Vagina (tissue), 2 donors: ENCODE results near the gene RTL9. TPM values are rescaled to one million over a fixed set of nuclear protein-coding genes. Genes with fewer than 3 reads are reported as not detected.
"Not testable (repeated sequence)": the region's sequence is repeated elsewhere in the genome, so short reads cannot be mapped to it uniquely, and the experiment has no call there.

ENCODE experiments used
- DNase-seq, 2 donors: peaks; one replicate each; pipeline ENCODE4 v3.0.0-alpha.2; 2017; ENCODE audit errors: extremely low spot score in 2 of 2
- H3K27ac ChIP-seq: fragments of 200-600 bp; sonication (generic); one replicate; pipeline ENCODE4 v1.5.1; 2019
- H3K27me3 ChIP-seq: fragments of 200-600 bp; sonication (generic); one replicate; pipeline ENCODE4 v1.5.1; 2019
- H3K36me3 ChIP-seq, 2 donors: fragments of 200-600 bp; sonication (generic); one replicate each; pipeline ENCODE4 v1.5.1; 2017 to 2019
- H3K4me1 ChIP-seq: fragments of 200-600 bp; sonication (generic); one replicate; pipeline ENCODE4 v1.5.1; 2019
- H3K4me3 ChIP-seq, 2 donors: fragments of 200-600 bp; sonication (generic); 1 replicate in 1 of 2; 2 replicates in 1 of 2; pipeline ENCODE4 v1.5.1; 2016 to 2019
- H3K9me3 ChIP-seq: fragments of 200-600 bp; sonication (generic); one replicate; pipeline ENCODE4 v1.5.1; 2019
- CTCF ChIP-seq, 3 experiments: fragments of 450-650 bp in 2 of 3; fragments of 200-600 bp in 1 of 3; sonication (generic) in 1 of 3; IDR thresholded peaks; one replicate each; pipeline ENCODE4 v1.5.1; 2017 to 2019; ENCODE audit warnings: antibody characterized with exemption in 3 of 3, mild to moderate bottlenecking in 2 of 3, moderate library complexity in 2 of 3
- POLR2A ChIP-seq, 2 donors: fragments of 450-650 bp; IDR thresholded peaks; one replicate each; pipeline ENCODE4 v1.6.1; 2017; ENCODE audit warnings: antibody characterized with exemption in 2 of 2, mild to moderate bottlenecking in 2 of 2, moderate library complexity in 2 of 2
- POLR2AphosphoS5 ChIP-seq, 2 donors: sonication (generic); formaldehyde crosslinking; IDR thresholded peaks; one replicate each; pipeline ENCODE4 v1.9.0; 2017; ENCODE audit warnings: antibody characterized with exemption in 2 of 2, mild to moderate bottlenecking in 2 of 2, low read depth in 1 of 2; ENCODE audit not compliant: insufficient read depth in 1 of 2
- intact Hi-C: fragments of 100-400 bp; cut with DNase I; formaldehyde crosslinking; loops from one replicate; pipeline ENCODE4 v1.15.1; 2023
- total RNA-seq: library from RNA; depleted of rRNA; stranded (reverse); fragments of >200 nt; gene quantifications from one replicate; pipeline ENCODE4 v1.2.3, GENCODE V29; 2016

Gene RTL9
- total RNA-seq, 1 donor from 2014 or later: not detected

GRCh38 chrX:110402850-110403221 lies 44.2 kb downstream of the RTL9 start:
- Histone ChIP-seq H3K36me3 (no peaks in the 10 kb centered on the region), H3K4me1 (peaks cover 5% of the 10 kb centered on the region), H3K9me3 (no peaks in the 10 kb centered on the region), H3K4me3 (no peak overlapping the region), H3K27me3 (no peaks in the 10 kb centered on the region), H3K27ac (no peak overlapping the region)
- no peak for TF ChIP-seq POLR2AphosphoS5 (IDR thresholded peaks at IDR 0.05; ENCODE audit: insufficient read depth in 1 of 2, low read depth in 1 of 2)
- no peak for TF ChIP-seq POLR2A (IDR thresholded peaks at IDR 0.05)
- no peak for TF ChIP-seq CTCF (IDR thresholded peaks at IDR 0.05)
- DNase-seq: no peak
- intact Hi-C loops: no loop called here

GRCh38 chrX:110403441-110404238 lies 45.0 kb downstream of the RTL9 start:
- Histone ChIP-seq H3K9me3 (no peaks in the 10 kb centered on the region), H3K4me3 (no peak overlapping the region), H3K27ac (no peak overlapping the region), H3K36me3 (no peaks in the 10 kb centered on the region), H3K27me3 (no peaks in the 10 kb centered on the region), H3K4me1 (peaks cover 5% of the 10 kb centered on the region)
- intact Hi-C loops: no loop called here
- DNase-seq: no peak
- no peak for TF ChIP-seq POLR2AphosphoS5 (IDR thresholded peaks at IDR 0.05; ENCODE audit: insufficient read depth in 1 of 2, low read depth in 1 of 2)
- no peak for TF ChIP-seq CTCF (IDR thresholded peaks at IDR 0.05)
- no peak for TF ChIP-seq POLR2A (IDR thresholded peaks at IDR 0.05)

- intact Hi-C loops: no loop called here
- no peak overlapping the region for H3K4me3 ChIP-seq
- no peak for DNase-seq
- H3K9me3 ChIP-seq: no peaks in the 10 kb centered on the region
- no peaks in the 10 kb centered on the region for H3K27me3 ChIP-seq
- no peaks in the 10 kb centered on the region for H3K36me3 ChIP-seq
- H3K4me1 ChIP-seq: peaks cover 5% of the 10 kb centered on the region
- H3K27ac ChIP-seq: no peak overlapping the region
- TF ChIP-seq POLR2A (IDR thresholded peaks at IDR 0.05) (no peak), CTCF (IDR thresholded peaks at IDR 0.05) (no peak), POLR2AphosphoS5 (IDR thresholded peaks at IDR 0.05; ENCODE audit: insufficient read depth in 1 of 2, low read depth in 1 of 2) (no peak)
Observed at GRCh38 chrX:110404376-110404775, 45.7 kb downstream of the RTL9 start.

- H3K27ac ChIP-seq, H3K27me3 ChIP-seq, H3K4me3 ChIP-seq, DNase-seq, H3K4me1 ChIP-seq, H3K9me3 ChIP-seq, intact Hi-C loops, H3K36me3 ChIP-seq: not testable (repeated sequence)
Observed at GRCh38 chrX:110406250-110406649, 47.6 kb downstream of the RTL9 start.

- H3K27me3 ChIP-seq: no peaks in the 10 kb centered on the region
- peaks cover 5% of the 10 kb centered on the region for H3K4me1 ChIP-seq
- H3K4me3 ChIP-seq: no peak overlapping the region
- no peak overlapping the region for H3K27ac ChIP-seq
- TF ChIP-seq POLR2AphosphoS5 (IDR thresholded peaks at IDR 0.05; ENCODE audit: insufficient read depth in 1 of 2, low read depth in 1 of 2) (no peak), POLR2A (IDR thresholded peaks at IDR 0.05) (no peak), CTCF (IDR thresholded peaks at IDR 0.05) (no peak)
- H3K9me3 ChIP-seq: no peaks in the 10 kb centered on the region
- H3K36me3 ChIP-seq: no peaks in the 10 kb centered on the region
- intact Hi-C loops: no loop called here
- DNase-seq: no peak
Observed at GRCh38 chrX:110406822-110407221, 48.2 kb downstream of the RTL9 start.
